ENCODE results near the gene ALDH3A2.

- TF ChIP-seq POLR2A (IDR thresholded peaks at IDR 0.05; ENCODE audit: low read length) (peak; percentile 73), GATA1 (IDR thresholded peaks at IDR 0.05; ENCODE audit: low read depth, low read length) (no peak)
Measured at GRCh38 chr17:19648475-19649273, at the start of gene ALDH3A2.
